Measurements from ENCODE around the gene CAPZA1. TPM values are rescaled to one million over a fixed set of nuclear protein-coding genes. Genes with fewer than 3 reads are reported as not detected.

Gene CAPZA1
- total and polyA plus RNA-seq, 10 of the 15 experiments (the other 5 are each of a cell fraction or from before 2014, with no cell fraction given), result 187 to 886 (median 278) TPM

DNA sequence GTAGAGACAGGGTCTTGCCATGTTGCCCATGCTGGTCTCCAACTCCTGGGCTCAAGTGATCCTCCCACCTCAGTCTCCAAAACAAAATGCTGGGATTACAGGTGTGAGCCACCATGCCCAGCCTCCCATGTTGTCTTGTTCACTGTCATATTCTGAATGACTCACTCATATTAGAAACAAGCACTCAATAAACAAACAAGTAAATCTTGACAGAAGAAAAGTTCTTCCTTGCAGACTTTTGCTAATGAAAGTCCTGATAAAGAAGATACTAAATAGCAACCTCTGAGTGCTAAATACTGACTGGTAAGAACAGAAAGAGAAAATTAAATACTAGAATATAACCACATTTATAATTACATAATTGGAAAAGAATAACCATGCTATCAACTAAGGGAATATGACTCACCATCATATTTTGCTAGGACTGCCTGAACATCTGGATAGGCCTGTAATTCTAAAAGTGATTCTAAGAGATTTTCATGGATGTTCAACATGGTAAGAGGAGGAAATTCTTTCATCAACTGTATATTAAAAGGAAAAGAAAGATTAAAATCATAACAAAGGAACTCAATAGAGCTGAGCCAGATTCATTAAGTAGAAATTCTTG is 37.9 kb upstream of the CAPZA1 start:
- FAIRE-seq, result no peak
- no peak for DNase-seq (ENCODE audit: low read depth, low spot score)
- Histone ChIP-seq H3K4me1 (ENCODE audit: control insufficient read depth, insufficient read depth, low read length) (no peaks in the 10 kb centered on the region), H3K9me3 (replicated peaks; ENCODE audit: control insufficient read depth, insufficient read depth, low read length) (no peaks in the 10 kb centered on the region), H3K4me2 (ENCODE audit: control insufficient read depth, insufficient read depth) (no peak overlapping the region), H4K20me1 (ENCODE audit: control insufficient read depth, insufficient read depth) (no peaks in the 10 kb centered on the region), H3K9ac (ENCODE audit: control insufficient read depth, insufficient read depth, low read length) (no peak overlapping the region), H3K27me3 (replicated peaks in 1 of 2; ENCODE audit: control insufficient read depth in 2 of 2, insufficient read depth in 2 of 2, low read length in 1 of 2) (no peaks in the 10 kb centered on the region), H3K79me2 (ENCODE audit: control insufficient read depth, insufficient read depth, low read length) (no peaks in the 10 kb centered on the region), H3K36me3 (ENCODE audit: control insufficient read depth in 2 of 2, insufficient read depth in 2 of 2, low read length in 1 of 2) (no peaks in the 10 kb centered on the region), H2AFZ (ENCODE audit: control insufficient read depth, low read depth, low read length) (no peak overlapping the region), H3K4me3 (no peak overlapping the region), H3K27ac (ENCODE audit: control insufficient read depth, insufficient read depth) (no peak overlapping the region)
- ChIA-PET SMC1A (ENCODE audit: uncharacterized antibody, unreplicated experiment) (no interaction called here), CTCF (no interaction called here), POLR2A (no interaction called here), RAD21 (ENCODE audit: unreplicated experiment) (no interaction called here)
- intact Hi-C loops (cut with micrococcal nuclease; ENCODE audit: unreplicated experiment), result no loop called here
- in situ Hi-C loops (cut with MboI), result no loop called here
- TF ChIP-seq SIN3A (IDR thresholded peaks at IDR 0.05; ENCODE audit: low read depth, low read length), result no peak
- TF ChIP-seq HDGF (IDR thresholded peaks at IDR 0.05), result no peak
- TF ChIP-seq SPI1 (IDR thresholded peaks at IDR 0.05; ENCODE audit: borderline replicate concordance, insufficient read depth, low read depth, low read length), result no peak
- TF ChIP-seq, protein P1, sequence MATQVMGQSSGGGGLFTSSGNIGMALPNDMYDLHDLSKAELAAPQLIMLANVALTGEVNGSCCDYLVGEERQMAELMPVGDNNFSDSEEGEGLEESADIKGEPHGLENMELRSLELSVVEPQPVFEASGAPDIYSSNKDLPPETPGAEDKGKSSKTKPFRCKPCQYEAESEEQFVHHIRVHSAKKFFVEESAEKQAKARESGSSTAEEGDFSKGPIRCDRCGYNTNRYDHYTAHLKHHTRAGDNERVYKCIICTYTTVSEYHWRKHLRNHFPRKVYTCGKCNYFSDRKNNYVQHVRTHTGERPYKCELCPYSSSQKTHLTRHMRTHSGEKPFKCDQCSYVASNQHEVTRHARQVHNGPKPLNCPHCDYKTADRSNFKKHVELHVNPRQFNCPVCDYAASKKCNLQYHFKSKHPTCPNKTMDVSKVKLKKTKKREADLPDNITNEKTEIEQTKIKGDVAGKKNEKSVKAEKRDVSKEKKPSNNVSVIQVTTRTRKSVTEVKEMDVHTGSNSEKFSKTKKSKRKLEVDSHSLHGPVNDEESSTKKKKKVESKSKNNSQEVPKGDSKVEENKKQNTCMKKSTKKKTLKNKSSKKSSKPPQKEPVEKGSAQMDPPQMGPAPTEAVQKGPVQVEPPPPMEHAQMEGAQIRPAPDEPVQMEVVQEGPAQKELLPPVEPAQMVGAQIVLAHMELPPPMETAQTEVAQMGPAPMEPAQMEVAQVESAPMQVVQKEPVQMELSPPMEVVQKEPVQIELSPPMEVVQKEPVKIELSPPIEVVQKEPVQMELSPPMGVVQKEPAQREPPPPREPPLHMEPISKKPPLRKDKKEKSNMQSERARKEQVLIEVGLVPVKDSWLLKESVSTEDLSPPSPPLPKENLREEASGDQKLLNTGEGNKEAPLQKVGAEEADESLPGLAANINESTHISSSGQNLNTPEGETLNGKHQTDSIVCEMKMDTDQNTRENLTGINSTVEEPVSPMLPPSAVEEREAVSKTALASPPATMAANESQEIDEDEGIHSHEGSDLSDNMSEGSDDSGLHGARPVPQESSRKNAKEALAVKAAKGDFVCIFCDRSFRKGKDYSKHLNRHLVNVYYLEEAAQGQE (IDR thresholded peaks at IDR 0.05; ENCODE audit: low read depth, low read length), result no peak
- TF ChIP-seq, protein P2, sequence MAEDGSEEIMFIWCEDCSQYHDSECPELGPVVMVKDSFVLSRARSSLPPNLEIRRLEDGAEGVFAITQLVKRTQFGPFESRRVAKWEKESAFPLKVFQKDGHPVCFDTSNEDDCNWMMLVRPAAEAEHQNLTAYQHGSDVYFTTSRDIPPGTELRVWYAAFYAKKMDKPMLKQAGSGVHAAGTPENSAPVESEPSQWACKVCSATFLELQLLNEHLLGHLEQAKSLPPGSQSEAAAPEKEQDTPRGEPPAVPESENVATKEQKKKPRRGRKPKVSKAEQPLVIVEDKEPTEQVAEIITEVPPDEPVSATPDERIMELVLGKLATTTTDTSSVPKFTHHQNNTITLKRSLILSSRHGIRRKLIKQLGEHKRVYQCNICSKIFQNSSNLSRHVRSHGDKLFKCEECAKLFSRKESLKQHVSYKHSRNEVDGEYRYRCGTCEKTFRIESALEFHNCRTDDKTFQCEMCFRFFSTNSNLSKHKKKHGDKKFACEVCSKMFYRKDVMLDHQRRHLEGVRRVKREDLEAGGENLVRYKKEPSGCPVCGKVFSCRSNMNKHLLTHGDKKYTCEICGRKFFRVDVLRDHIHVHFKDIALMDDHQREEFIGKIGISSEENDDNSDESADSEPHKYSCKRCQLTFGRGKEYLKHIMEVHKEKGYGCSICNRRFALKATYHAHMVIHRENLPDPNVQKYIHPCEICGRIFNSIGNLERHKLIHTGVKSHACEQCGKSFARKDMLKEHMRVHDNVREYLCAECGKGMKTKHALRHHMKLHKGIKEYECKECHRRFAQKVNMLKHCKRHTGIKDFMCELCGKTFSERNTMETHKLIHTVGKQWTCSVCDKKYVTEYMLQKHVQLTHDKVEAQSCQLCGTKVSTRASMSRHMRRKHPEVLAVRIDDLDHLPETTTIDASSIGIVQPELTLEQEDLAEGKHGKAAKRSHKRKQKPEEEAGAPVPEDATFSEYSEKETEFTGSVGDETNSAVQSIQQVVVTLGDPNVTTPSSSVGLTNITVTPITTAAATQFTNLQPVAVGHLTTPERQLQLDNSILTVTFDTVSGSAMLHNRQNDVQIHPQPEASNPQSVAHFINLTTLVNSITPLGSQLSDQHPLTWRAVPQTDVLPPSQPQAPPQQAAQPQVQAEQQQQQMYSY (CRISPR knock-in tag; IDR thresholded peaks at IDR 0.05), result no peak
- no peak for TF ChIP-seq ZNF384 (IDR thresholded peaks at IDR 0.05; ENCODE audit: borderline replicate concordance, low read depth, low read length)
- no peak for TF ChIP-seq ZNF24 (IDR thresholded peaks at IDR 0.05)
- TF ChIP-seq SRF (IDR thresholded peaks at IDR 0.05; ENCODE audit: low read depth in 2 of 2, low read length in 2 of 2), result no peak
- no peak for TF ChIP-seq MYC (IDR thresholded peaks at IDR 0.05; ENCODE audit: insufficient read depth, insufficient read length, insufficient replicate concordance, low read length, severe bottlenecking)
- TF ChIP-seq ESRRA (IDR thresholded peaks at IDR 0.05; ENCODE audit: low read length), result no peak
- no peak for TF ChIP-seq KDM1A (IDR thresholded peaks at IDR 0.05; ENCODE audit: borderline replicate concordance)
- no TSS peak for BruUV-seq (replicated peaks)
- ATAC-seq, result no peak
